Tibial nerve (tissue), 4 donors: ENCODE results near the gene LSM14B.

ENCODE experiments used
- CTCF ChIP-seq, 5 experiments: fragments of 200-600 bp in 3 of 5; fragments of 450-650 bp in 2 of 5; sonication (generic) in 3 of 5; IDR thresholded peaks; one replicate each; pipeline ENCODE4 v1.5.1; 2016 to 2019; ENCODE audit warnings: antibody characterized with exemption in 5 of 5, mild to moderate bottlenecking in 3 of 5, moderate library complexity in 2 of 5
- EP300 ChIP-seq, 2 donors: sonication (generic); formaldehyde crosslinking; IDR thresholded peaks; one replicate each; pipeline ENCODE4 v1.6.1; 2017; ENCODE audit warnings: antibody characterized with exemption in 2 of 2, mild to moderate bottlenecking in 1 of 2
- POLR2A ChIP-seq, 2 donors: fragments of 450-650 bp; IDR thresholded peaks; one replicate each; pipeline ENCODE4 v1.6.1; 2017; ENCODE audit warnings: antibody characterized with exemption in 2 of 2, mild to moderate bottlenecking in 2 of 2, moderate library complexity in 2 of 2

GRCh38 chr20:62145688-62146018 lies 23.4 kb downstream of the LSM14B start:
- no peak for TF ChIP-seq CTCF (IDR thresholded peaks at IDR 0.05)
- TF ChIP-seq POLR2A (IDR thresholded peaks at IDR 0.05), result no peak
- TF ChIP-seq EP300 (IDR thresholded peaks at IDR 0.05), result no peak
